Frontal cortex (tissue), 4 donors: ENCODE data around the gene GMFB. TPM values are rescaled to one million over a fixed set of nuclear protein-coding genes. Genes with fewer than 3 reads are reported as not detected.
"Not testable (repeated sequence)": the region's sequence is repeated elsewhere in the genome, so short reads cannot be mapped to it uniquely, and the experiment has no call there.

ENCODE experiments used
- DNase-seq, 2 donors: peaks; one replicate each; pipeline ENCODE4 v3.0.0; 2012; ENCODE audit warnings: low spot score in 2 of 2
- FAIRE-seq: peaks from 2 replicates; lab custom pipeline; 2012; peaks lifted over from hg19 to GRCh38; lab: Jason Lieb, UNC
- total RNA-seq: library from RNA; depleted of rRNA; stranded (reverse); fragments of >200 nt; gene quantifications from one replicate; pipeline ENCODE4 v1.2.3, GENCODE V29; 2014
- donor health status: control.
- donor health status: control.
- donor health status: control.

Gene GMFB
- total RNA-seq, 1 donor from 2014 or later, result 258 TPM

GRCh38 chr14:54440037-54440436 is 48.7 kb downstream of the GMFB start:
- FAIRE-seq (no peak), DNase-seq (no peak)

- FAIRE-seq, result no peak
- no peak for DNase-seq
Measured at GRCh38 chr14:54438703-54439102, 50.1 kb downstream of the GMFB start.

DNA sequence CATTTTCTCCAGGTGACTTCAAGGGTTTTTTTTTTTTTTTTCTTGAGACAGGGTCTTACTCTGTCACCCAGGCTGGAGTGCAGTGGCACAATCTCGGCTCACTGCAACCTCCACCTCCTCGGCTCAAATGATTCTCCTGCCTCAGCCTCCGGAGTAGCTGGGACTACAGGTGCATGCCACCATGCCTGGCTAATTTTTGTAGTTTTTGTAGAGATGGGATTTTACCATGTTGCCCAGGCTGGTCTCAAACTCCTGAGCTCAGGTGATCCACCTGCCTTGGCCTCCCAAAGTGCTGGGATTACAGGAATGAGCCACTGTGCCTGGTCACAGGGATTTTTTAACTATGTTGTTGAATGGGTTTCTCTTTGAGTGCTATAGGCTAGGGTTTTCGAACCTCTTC is 50.8 kb downstream of the GMFB start:
- FAIRE-seq, DNase-seq: not testable (repeated sequence)

DNA sequence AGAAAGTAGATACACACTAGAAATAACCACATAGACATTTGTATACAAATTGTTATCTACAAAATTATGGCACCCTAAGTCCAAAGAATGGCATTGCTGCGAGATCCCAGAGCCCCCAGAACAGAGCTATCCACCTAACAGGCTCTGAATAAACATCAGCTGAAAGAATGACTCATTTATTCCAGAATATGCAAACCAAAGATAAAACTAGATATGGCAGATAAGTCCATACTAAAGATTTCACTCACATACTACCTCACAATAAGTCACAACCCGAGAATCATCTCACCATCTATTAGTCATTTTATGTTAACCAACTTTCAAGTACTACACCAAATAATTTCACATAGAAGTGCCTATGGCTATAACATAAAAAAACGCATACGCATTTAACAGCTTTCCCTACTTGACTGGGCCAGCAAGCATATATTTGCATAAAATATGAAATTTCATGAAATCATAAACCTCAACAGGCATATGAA is 53.2 kb downstream of the GMFB start:
- DNase-seq (no peak), FAIRE-seq (no peak)

DNA sequence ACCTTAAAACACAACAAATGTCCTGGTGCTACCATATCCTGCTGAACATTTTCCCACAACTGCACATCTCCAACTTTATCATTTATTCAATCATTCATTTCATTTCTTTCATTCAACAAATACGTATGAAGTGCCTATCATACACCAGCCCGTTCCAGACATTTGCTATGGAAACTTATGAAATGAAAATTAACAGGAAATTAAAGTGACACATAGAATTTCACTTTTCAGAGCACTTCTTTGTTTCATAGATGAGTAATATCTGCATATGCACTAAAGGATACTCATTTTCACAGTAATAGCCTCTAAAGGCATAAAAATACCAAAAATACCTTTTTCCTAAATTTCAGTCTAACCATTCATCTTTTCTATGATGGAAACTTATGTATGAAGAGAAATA is 60.3 kb downstream of the GMFB start:
- DNase-seq (no peak), FAIRE-seq (no peak)

DNA sequence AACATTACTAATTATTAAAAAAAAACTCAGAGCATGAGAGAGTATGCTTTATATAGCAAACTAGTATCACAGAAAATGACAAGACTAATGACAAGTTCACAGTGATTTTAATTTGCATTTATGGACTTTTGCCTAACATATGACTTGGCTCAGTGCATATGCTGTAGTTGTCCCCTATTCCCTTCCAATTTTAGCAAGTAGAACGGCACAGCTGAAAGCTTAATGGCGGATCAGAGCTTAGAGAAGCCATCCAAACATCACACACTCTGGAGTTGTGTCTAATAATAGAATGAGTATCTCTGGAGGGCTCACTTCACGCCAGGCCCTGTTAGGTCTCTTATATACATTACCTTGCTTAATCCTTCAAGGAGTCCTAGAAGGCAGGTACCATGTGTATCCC is 60.9 kb downstream of the GMFB start:
- DNase-seq, result no peak
- FAIRE-seq, result no peak

DNA sequence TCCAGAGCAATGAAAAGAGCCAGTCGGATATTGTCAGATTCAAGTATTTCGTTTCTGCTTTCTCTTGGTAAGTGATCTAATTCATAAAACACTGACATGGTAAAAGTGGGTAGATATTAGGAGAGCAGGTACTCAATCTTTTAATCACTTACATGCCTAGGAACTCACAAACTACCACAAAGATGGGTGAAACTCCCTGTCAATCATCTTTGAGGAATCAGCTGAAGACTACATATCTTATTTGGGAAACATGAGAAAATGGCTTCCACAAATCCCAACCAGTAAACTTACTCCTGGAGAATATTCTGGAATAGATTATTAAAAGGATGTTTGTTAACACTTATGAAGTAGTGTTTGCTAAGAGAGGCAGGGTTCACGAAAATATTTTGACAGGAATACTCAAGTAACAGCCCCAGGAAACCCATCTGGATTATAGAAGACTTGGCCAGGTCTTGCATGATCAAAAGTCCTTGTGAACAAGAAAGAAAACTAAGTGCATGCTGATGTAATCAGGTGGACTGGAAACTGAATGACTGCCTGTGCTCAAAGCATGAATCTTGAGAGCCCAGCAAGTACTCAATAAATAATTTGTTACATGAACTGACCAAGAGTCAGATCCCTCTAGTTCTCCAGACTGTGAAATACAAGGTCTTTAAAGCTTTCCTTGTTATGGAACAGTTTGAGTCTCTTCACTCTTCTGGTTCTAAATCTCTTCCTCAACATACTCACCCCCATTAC is 63.1 kb downstream of the GMFB start:
- no peak for DNase-seq

DNA sequence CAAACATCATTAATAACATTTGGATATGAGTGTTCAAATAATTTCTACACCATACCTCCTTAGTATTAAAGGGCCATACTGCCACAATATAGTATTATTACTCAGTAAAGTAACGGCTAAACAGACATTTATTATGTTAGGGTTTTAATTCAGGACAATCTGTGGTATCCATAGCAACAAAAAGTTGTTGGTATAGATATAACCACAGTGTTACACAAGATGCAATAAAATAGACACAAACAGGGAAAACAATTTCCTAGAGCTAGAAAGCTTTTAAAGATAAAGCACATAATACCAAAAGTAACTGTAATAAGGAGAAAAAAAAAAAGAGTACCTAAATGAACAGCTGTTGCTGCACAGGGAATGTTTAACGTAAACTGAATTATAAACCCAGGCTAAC is 63.7 kb downstream of the GMFB start:
- no peak for DNase-seq
- no peak for FAIRE-seq

More for the DNA sequence above, 63.1 kb downstream of the GMFB start:
- FAIRE-seq, result no peak

Other genes with a start within 250 kb of the GMFB start
- 5.3 TPM for gene CDKN3, start 92.0 kb downstream of the GMFB start, total RNA-seq
- 41.6 TPM for gene CNIH1, start 47.6 kb downstream of the GMFB start, total RNA-seq
- gene CGRRF1, start 20.9 kb upstream of the GMFB start, total RNA-seq, result 19.6 TPM
- gene SAMD4A, start 78.1 kb upstream of the GMFB start, total RNA-seq, result 8.2 TPM